Choroid plexus epithelial cell (primary cell): ENCODE data around the gene YWHAG.

Source experiments
- DNase-seq: peaks from one replicate; pipeline ENCODE4 v3.0.0-alpha.2; 2010; ENCODE audit warnings: low read depth
- H3K4me3 ChIP-seq: 2 replicates; pipeline ENCODE4 v1.5.1; 2011; ENCODE audit warnings: low read depth, mild to moderate bottlenecking, control low read depth, low read length, moderate library complexity
- TF ChIP-seq, protein P1 (sequence below): conservative IDR thresholded peaks from 2 replicates; pipeline ENCODE4 v1.5.1; 2011; ENCODE audit warnings: low read depth, mild to moderate bottlenecking, control low read depth, inconsistent platforms, low read length, moderate library complexity

YWHAG gene

DNA sequence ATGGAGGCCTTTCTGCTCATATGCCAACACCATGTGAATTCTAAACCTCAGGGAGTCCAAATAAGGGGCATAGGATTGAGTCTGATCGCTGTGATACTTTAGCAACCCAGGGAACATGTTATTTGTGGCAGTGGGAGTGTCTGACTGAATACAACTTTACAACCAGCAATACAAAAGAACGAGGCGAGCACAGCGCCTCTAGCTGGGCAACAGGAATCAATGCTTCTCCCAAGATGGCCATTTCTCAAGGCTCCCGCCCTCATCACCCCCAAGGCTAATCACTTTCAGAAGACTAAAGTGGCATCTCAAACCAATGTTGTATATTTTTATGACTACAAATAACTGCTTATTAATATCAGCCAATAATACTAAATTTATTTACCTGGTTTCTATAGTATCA lies 28.1 kb downstream of the YWHAG start:
- DNase-seq = no peak
- no peak overlapping the region for H3K4me3 ChIP-seq
- TF ChIP-seq, protein P1, sequence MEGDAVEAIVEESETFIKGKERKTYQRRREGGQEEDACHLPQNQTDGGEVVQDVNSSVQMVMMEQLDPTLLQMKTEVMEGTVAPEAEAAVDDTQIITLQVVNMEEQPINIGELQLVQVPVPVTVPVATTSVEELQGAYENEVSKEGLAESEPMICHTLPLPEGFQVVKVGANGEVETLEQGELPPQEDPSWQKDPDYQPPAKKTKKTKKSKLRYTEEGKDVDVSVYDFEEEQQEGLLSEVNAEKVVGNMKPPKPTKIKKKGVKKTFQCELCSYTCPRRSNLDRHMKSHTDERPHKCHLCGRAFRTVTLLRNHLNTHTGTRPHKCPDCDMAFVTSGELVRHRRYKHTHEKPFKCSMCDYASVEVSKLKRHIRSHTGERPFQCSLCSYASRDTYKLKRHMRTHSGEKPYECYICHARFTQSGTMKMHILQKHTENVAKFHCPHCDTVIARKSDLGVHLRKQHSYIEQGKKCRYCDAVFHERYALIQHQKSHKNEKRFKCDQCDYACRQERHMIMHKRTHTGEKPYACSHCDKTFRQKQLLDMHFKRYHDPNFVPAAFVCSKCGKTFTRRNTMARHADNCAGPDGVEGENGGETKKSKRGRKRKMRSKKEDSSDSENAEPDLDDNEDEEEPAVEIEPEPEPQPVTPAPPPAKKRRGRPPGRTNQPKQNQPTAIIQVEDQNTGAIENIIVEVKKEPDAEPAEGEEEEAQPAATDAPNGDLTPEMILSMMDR = peak; percentile 25

DNA sequence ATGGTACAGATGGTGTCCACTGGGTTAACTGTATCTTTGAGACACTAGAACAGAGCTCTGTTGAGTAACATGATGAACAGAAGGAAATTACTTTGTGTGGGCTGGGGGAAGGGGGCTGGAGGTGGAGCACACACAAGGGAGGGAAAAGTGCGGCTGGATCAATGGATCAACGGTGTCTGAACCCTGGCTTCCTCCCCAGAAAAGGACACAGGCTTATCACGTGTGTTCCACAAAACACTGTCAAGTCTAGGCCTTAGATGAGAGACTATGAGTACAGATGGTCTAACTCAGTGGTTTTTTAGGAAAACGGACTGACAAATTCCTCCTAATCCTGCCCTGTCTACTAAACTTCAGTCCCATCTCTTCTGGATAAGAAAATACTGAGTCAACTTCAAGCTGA lies 28.5 kb downstream of the YWHAG start:
- TF ChIP-seq, protein P1 = no peak
- H3K4me3 ChIP-seq = no peak overlapping the region
- DNase-seq = no peak

DNA sequence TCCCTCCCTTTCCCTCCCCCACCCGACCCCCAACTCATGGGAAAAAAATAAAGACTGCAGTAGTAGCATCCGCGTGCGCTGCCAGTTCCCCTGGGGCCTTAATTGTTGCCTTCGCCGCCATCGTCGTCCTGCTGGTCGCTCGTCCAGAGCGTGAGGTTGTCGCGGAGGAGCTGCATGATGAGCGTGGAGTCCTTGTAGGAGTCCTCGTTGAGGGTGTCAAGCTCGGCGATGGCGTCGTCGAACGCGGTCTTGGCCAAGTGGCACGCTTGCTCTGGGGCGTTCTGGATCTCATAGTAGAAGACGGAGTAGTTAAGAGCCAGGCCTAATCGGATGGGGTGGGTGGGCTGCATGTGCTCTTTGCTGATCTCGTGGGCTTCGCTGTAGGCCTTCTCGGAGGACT lies 29.3 kb downstream of the YWHAG start:
- H3K4me3 ChIP-seq = no peak overlapping the region
- DNase-seq = no peak
- TF ChIP-seq, protein P1 = no peak

DNA sequence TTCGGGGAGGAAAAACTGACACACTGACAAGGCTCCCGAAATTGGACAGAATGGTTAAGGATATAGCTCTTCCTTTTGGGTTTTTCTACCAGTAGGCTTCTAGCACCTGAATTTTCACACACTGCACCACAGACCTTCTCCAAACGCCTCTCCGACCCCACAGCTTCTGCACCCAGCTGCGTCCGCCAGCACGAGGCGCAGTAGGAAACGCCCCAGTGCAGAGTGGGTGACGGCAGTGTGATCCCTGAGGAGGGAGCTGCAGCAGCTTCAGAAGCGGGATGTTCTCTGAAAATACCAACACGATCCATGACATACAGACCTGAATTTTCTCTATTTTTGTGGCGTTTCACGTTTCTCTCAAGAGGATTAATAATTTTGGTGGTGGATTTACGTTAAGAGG lies 30.4 kb downstream of the YWHAG start:
- no peak overlapping the region for H3K4me3 ChIP-seq
- DNase-seq = no peak
- TF ChIP-seq, protein P1 = no peak

DNA sequence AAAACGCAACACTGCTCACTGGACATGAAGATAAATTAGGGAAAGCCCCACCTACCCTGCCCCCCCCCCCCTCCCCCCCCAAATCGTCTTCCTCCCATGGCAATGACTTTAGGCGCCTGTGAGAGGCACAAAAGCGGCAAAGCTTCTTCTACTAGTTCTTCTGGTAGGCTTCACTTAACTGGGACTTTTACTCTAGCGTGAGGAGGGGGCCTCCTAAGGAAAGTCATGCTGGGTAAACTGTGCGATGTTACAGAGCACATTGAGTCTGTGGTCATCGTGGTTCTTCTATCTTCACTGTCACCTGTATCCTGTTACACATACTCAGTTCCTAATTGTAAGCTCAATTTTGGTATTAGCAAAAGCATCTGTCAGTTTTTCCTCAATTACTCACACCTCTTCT lies 31.2 kb downstream of the YWHAG start:
- DNase-seq = no peak
- TF ChIP-seq, protein P1 = no peak
- H3K4me3 ChIP-seq = no peak overlapping the region

DNA sequence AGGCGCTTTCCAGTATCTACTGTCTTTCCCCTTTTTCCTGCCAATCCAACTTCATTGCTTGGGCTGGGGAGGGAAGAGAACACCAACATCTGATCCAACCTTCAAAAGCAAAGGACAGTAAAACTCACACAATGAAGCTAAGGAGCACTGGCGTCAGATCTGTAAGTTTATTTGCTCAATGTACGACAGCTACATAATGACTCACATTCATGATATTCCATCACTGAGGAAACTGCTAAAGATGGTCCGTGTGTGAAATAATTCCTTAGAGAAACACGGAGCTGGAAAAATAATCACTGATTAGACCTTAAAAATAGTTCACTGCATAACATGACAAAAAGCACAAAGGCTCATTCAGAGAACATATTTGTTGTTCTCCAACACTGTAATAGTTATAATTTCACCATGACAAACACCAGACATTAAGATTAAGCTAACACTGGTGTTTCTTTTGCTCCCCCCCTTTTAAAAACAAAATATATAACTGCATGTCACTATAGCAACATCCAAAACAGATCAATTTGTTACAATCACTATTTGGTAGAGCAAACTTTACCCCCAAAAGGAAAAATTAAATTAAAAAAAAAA lies 32.1 kb downstream of the YWHAG start:
- TF ChIP-seq, protein P1 = no peak
- DNase-seq = peak; percentile 81
- no peak overlapping the region for H3K4me3 ChIP-seq

DNA sequence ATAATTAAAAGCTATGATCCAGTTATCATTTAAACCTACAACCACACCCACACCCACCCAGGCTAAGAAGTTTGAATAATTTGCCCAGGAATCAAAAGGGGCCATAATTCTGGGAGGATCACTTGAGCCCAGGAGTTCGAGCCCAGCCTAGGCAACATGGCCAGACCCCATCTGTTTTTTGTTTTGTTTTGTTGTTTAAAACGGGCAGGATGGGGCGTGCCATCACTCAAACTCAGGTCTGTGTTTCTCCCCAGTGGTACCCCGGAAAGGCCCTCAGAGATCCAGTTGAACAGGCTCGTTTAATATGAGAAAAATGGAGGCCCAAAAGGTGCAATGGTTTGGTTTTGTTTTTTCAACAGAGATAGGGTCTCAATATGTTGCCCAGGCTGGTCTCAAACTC lies 33.0 kb downstream of the YWHAG start:
- TF ChIP-seq, protein P1 = no peak
- H3K4me3 ChIP-seq = no peak overlapping the region
- no peak for DNase-seq
